Right lung (tissue), 10 donors: Measurements from ENCODE around the gene MYO5B. TPM values are rescaled to one million over a fixed set of nuclear protein-coding genes. Genes with fewer than 3 reads are reported as not detected.
"Not testable (repeated sequence)": the region's sequence is repeated elsewhere in the genome, so short reads cannot be mapped to it uniquely, and the experiment has no call there.

Experiments used
- DNase-seq, 2 donors: peaks; one replicate each; pipeline ENCODE4 v3.0.0-alpha.2; 2013
- long read RNA-seq, 8 donors: transcript quantifications; one replicate each; lab custom pipeline, GENCODE V29; 2026
- polyA plus RNA-seq, 5 donors: library from polyadenylated mRNA; unstranded; fragments of 120-200 nt; gene quantifications; one replicate each; pipeline versions ENCODE4 v1.2.1 to v1.2.3, GENCODE V29; 2013; ENCODE audit warnings: inconsistent platforms in 1 of 5, low replicate concordance in 1 of 5; ENCODE audit not compliant: insufficient read length in 5 of 5, insufficient read depth in 1 of 5

Gene MYO5B
- 10 to 100 TPM in 4 of 5 donors, 1 to 10 TPM in 1; 7.9 to 13.5 (median 13.0) TPM for polyA plus RNA-seq
- long read RNA-seq, donor 1: 0 reads
- long read RNA-seq, donor 2: 0 reads
- long read RNA-seq, donor 3: 0 reads
- long read RNA-seq, donor 4: 0 reads
- long read RNA-seq, donor 5: 0 reads
- long read RNA-seq, donor 6: 0 reads
- long read RNA-seq, donor 7, partial matches to known transcripts: 0 of 1 reads
- long read RNA-seq, donor 7, other reads (novel, unspliced or antisense): 0 of 1 reads
- long read RNA-seq, donor 8: 0 reads

DNA sequence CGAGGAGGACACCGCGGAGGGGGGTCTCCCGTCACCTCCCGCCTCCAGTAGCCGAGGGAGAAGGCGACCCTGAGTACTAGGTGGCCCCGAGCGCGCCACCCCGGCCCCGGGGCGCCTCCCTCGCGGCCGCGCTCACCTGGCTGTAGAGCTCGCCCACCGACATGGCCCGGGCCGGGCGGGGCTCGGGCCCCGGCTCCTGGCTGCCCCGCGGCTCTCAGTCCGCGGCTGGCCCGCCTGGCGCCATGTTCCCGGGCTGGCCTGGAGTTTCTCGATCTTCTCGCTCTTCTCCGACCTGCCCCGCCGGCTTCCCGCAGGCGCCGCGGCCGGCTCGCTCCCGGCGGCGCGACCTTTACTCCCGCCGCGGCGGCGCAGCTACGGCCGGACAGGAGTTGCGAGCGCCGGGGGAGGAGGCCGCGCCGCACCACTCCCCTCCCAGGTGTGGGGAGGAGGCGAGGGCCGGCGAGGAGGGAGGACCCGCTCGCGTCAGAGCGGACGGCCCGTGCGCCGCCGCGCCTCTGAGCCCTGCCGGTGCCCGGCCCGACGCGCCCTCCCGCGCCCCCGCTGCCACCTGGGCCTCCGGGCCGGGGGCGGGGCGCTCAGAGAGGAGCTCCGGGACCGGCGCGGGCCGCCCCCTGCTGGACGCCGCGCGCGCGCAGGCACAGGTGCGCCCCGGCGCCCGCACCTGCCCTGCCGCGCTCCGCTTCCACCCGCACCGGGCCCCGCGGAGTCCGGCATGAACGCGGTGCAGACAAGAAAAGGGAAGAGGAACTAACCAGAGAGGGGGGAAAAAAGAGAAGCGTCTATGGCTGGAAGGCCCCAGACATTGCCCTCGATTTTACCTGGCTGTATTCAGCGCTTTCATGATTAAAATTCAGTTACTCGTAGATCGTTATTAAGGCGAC, at the start of gene MYO5B:
Gene MYO5B (minus strand): TSS at position 517 of the 902 bp plus-strand sequence. CDS start 354 bp downstream, at position 163.
- DNase-seq: peak in 1 of 2 donors; percentile 46

DNA sequence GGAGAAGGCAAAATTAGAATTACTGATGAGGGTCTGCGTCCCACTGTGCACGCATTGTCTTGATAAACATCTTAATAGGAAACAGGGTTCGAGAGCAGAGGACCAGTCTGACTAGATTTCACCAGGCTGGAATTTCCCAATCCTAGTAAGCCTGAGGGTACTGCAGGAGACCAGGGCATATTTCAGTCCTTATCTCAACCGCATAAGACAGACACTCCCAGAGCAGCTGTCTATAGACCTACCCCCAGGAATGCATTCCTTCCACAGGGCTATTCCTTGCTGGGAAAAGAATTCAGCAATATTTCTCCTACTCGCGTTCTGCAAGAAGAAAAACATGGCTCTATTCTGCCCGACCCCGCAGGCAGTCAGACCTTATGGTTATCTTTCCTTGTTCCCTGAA, 46.8 kb upstream of the MYO5B start:
- not testable (repeated sequence) for DNase-seq

DNA sequence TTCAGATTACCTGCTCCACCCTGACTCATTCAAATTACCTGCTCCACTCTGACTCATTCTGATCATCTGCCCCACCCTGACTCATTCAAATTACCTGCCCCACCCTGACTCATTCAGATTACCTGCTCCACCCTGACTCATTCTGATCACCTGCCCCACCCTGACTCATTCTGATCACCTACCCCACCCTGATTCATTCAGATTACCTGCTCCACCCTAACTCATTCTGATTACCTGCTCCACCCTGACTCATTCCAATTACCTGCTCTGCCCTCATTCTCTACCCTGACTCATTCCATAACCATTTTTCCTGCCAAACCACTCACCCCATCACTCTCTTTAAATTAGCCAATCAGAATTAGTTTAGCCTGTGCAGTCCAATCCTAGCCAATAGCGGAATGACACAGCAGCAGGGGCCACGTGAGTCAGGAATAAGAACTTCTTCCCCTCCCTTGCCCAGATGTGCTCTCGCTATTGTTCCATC, 45.2 kb upstream of the MYO5B start:
- DNase-seq: no peak

DNA sequence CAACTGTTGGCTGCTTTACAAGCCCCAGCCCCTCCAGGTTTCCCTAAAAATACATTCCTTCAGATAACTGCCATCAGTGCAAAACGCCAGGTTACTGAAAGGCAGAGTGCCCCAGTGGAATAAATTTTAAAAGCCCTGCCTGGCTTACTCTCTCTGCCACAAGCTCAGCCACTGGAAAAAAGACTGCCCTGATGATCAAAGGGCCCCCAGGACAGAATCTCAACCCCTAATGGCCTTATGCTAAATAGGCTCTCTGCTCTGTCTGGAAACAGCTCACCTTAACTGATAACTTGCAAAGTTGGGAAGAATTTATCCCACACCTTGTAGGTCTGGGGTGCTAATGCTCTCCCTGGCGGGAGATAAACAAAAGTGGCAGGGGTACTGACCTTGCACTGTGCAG, 37.5 kb upstream of the MYO5B start:
- DNase-seq: no peak

DNA sequence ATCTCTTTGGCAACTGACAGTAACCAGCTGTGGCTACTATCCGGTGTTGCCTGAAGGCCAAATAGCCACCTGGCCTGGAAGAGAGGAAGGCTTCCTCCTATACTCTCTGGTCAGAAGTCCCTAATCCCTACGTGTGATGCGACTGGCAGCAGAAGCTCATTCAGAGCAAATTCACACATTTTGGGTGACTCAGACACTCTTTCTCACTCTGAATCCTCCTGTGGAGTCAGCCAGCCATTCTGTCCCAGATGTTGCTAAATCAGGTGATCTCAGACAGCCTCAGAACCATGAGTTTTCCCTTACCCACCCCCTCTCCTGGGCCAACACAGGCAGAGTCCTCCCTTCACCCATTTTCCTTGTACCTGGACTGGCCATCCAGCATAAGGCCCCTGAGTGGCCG, 36.7 kb upstream of the MYO5B start:
- DNase-seq: no peak

DNA sequence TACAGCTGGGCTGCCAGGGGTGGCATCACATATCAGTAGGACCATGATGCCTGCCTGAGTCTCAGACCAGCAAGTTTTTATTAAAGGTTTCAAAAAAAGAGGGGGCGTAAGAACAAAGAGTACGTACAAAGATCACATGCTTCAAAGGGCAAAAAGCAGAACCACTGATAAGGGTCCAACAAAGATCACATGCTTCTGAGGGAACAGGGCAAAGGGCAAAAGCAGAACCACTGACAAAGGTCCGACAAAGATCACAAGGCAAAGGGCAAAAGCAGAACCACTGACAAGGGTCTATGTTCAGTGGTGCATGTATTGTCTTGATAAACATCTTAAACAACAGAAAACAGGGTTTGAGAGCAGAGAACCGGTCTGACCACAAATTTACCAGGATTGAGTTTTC, 25.3 kb upstream of the MYO5B start:
- DNase-seq: not testable (repeated sequence)

DNA sequence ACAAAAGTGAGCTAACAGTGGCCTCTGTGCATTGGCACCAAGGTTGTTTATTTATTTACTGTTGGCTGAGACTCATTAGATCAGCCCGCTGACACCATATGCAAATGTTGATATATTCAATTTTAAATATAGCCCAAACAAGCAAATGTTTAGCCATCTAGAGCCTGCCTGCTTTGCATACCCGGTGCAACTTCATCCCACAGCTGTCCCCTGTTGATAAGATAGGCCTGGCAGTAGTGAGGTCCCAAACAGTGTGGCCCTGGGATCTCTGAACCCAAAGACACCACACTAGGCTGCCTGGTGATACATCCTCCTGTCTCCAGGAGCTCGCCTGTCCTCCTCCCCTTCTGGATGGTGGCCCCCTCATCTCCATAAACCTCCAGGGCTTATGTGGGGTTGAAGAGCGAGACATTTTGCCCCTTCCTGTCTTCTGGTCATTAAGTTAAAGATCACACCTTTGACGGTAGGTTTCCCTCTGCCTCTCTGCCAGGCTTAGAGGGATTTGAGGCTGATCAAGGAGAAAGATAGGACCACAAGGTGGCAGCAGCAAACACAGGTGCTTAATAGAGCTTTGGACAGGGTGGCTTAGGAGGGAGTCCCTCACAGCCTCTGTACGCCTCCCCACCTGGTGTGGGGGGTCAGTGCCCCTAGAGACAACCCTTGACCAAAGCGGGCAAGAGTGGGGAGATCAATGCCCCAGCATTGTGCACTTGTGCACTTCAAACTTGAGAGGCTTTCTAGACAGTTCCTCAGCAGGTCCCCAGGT, 23.7 kb upstream of the MYO5B start:
- DNase-seq: no peak

DNA sequence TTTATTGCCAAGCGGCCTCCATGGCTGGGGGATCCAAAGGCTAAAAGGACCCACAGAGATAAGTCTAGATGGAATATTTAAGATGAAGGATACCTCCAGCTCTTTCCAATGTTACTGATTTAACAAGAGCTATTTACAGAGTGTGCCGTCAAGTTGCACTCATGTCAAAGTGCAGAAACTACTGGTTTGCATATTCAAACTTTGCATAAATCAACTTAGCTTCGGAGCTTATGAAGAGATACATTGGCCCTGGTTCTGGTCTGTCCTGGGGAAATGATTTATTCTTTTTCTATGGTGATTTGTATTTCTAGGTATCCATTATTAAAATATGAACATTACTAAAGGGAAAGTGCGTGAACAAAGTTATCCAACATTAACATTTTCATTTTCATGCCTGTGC, 14.4 kb upstream of the MYO5B start:
- DNase-seq: no peak

DNA sequence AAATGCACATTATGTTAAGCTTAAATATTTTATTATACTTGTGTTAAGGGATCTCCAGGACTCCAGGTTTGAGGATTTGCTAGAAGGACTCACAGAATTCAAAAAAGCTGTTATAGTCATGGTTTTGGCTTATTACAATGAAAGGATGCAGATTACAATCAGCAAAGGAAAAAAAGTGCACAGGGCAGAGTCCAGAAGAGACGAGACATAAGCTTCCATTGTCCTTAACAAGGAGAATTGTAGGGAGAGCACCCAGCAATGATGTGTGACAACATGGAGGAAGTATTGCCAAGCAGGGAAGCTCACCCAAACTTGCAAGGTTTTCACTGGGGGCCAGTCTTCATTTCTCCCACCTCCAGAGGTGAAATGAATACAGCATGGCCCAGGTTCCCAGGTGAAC, 12.8 kb upstream of the MYO5B start:
- DNase-seq: no peak

DNA sequence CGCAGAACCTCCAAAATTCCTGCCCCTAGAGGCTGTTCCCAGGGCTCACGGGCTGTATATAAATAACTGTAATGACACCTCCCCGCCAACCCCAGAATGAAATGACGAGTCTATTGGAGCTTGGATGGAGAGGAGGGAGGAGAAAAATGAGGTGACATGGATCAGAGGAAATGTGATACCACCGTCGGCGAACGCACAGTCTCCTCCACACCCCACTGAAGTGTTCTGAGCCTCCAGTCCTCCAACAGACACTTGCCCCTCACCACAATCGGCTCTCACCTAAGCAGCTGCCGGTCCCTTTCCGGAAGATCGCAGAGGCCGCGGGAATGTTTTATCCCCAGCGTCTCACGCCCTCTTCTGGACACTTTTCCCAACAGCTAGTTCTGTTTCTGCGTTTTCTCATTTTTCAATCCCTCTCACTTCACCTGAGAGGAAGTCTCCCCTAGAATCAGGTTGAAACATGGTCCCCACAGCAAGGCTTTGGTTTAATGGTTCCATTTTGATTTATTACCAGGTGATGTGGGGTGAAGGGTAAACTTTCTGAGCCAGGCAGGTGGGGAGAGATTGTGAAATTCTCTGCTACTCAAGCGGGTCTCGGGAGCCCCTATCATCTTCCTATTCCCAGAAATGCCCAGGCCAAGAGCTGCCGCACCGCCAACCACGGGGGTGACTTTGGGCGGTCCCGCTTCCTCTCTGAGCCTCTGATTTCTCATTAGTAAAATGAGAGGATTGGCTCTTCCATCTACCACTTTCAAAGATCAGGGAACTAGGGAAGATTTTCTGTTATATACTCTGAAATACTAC, 9.1 kb upstream of the MYO5B start:
- DNase-seq: no peak

DNA sequence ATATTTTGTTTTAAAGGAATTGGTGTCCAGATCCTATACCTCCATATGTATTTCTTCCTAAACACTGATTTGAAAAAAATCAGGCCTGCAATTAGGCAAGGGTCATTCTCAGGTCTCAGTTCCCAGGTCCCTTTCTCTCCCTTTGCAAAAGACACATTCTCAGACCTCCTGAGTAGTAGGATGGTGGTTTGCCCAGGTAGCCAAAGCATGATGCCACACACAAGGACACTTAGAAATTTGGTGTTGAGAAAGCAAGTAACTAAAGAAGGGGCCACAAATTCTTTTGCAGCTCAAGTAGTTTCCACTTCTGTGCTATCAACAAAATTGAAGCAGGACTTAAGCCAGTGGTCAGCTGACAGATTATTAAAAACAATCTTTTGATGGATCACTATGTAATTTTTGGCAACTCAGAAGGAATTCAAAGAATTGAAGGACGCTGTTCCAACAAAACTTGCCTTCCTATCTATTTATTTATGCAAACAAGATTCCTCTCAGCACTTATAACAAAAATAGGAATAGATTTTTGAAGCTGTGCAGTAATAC, 6.6 kb upstream of the MYO5B start:
- no peak for DNase-seq

DNA sequence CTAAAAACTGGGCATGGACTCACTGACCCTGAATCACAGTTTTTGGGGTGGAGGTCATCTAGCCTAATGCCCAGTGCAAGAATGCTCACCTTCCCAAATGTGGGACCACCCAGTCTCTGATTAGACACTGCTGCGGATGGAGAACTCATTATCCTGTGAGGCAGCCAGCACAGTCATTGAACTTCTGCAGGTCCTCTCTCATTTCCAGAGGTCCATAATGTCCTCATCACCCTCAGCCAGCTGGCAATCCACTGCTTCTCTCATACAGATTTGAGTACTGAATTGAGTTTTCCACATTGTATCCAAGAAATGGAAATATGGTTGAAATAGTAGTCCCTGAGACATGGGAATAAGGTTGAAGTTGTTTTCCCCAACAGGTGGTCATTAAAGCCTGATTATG, 5.0 kb upstream of the MYO5B start:
- no peak for DNase-seq

DNA sequence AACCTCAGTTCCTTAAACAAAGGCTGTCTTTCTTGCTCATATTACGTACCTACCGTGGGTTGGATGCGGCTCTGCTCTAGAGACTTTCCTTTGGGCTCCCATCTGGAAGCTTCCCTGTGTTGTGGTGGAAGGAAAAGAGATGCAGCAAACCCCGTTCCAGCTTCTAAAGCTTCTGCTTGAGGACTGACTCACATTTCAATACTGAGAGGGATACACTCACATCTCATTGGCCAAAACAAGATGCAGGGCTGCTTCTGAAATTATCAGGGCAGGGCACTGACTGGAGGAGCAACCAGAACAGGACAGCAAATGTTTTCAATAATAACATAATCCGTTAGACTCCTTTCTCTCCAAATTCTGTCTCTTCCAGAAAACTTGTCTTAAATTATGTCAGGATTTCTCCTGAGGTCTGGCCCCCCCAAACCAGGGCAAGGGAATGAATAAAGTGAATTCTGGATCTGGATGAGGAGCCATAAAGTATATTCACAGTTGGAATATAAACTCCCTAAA, 4.5 kb upstream of the MYO5B start:
- DNase-seq: no peak

DNA sequence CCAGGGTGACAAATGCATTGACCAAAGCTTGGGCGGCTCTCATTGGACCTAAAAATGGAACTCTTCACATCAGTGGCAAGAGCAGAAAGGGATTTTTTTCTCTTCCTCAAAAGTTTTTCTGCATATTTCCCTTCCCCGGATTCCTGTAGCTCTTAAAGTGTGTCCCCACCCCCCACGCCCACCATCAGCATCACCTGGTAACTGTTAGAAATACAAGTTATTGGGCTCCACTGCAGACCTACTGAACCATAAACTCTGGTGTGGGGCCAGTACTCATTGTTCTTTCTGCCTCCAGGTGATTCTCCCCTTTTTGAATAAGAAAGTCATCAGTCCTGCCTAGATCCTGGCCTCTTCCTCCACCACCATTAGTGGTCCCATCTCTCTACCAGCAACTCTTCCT, 1.3 kb upstream of the MYO5B start:
- DNase-seq: no peak

DNA sequence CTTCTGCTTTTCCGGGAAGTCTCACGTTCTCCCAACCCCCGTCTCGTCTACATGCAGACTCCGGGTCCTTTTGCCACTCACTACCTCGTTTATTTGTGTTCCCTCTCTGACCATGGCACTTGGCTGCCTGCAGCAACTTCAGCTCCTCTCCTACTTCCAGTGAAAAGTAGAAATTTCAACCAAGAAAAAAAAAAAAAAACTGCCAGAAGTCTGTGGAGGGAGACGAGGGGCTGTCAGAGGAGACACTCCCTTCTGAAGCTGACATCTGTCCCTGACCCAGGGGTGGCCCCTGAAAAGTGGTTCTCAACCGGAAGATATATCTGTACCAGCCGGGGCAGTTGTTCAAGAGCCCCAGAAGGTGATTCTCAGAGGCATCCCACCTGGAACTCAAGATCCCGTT, 742 bp upstream of the MYO5B start:
- no peak for DNase-seq

DNA sequence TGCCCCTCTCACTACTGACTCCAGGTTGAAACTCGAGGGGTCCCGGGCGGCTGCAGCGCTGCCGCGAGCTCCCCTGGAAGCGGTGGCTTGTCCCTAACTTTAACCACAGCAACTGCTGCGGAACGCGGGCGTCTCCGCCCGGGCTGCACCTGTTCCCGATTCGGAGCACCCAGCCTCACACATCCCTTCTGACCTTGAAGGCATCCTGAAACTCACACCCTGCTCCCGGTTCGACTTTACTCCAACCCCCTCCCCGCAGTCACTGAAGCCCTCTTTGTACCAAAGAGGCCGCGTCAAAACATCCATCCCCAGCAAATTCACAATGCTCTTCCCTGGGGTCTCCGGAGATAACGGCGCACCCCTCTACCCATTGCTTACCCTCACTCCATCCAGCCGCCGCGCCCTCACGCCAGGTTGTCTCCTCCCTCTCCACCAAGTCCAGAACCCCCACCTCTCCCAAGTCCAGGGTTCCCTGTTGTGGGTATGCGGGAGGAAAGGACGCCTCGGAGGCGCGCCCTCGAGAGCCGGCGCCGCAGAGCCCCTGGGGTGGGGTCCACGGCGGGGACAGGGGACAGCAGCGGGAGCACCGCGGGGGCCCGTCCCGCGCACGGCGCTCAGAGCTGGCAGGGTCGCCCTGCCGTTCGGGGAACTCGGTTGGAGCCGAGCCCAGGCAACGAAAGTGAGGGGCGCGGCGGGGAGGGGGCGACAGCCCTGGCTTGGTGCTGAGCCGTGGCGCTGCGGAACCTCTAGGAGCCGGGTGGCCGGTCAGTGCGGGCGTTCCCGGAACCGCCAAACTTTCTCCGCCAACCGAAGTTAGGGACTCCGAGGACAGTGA, 934 bp downstream of the MYO5B start:
- DNase-seq: no peak

DNA sequence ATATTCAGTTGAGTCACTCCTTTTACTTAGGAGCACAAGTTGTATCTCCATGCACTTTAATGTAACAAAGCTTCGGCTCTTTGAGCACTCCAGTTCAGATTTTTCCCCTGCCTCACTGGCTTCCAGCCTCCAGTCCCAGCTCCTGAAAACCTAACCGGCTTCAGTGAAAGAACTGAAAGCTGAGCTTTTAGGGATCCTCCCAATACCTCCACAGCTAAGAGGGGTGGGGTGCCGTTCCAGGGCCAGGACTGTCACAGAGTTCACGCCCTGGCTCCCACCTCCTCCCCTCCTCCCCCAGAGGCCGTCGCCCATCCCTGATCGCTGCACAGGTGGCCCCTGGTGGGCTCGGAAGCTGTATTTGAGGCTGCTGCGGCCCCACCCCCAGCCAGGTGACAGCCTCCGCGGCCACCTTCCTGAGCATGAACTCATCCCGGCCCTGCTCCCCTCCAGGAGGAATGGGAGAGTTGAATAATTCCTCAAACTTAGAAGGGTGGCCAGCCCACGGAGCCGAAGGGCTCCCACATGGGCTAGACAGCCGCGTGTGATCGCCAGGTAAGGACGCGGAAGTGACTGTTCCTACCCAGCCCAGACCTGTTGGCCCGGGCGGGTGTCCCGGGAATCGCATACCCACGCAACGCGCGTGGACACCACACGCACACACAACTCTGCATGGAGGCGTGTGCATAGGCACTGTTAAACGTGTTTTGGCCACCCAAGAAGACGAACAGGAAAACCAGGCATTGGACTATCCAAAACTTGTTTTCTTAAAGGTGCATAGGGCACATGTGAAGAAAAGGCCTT, 1.8 kb downstream of the MYO5B start:
- DNase-seq: no peak

DNA sequence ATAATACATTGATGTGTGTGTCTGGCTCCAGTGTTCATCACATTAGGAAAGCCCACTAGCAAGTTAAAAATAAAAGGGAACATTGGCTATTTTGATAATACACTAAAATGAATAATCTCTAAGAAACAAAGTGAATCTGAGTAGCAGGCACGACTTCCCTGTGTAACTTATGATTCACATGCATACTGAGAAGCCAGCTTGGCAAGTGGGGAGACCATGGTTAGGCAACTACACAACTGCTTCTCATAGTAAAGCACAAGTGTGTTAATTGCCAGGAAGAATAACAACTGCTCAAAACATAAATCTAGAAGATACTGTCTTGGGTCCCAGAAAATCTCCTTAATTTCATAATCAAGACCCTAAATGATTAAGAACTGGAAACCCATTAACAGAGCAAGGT, 4.0 kb downstream of the MYO5B start:
- DNase-seq: no peak

DNA sequence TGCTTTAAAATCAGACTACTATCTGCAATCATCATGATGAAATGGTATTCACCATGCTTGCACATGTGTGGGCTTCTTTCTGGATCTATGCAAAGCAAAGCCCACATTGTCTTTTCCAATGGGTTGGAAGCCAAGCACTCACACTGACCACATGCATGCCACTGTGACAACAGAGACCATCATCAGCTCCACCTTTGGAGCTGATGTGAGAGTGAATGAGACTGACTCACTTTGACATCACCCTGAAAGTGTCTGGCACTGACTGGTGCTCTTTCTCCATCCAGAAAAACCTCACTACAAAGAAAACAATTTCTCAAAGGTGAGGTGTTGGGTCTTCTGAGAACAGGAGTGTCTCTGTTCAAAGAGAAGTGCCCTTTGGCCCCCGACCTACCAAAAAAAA, 4.7 kb downstream of the MYO5B start:
- no peak for DNase-seq
